ENCODE results near the gene KRTAP5-7.

DNA sequence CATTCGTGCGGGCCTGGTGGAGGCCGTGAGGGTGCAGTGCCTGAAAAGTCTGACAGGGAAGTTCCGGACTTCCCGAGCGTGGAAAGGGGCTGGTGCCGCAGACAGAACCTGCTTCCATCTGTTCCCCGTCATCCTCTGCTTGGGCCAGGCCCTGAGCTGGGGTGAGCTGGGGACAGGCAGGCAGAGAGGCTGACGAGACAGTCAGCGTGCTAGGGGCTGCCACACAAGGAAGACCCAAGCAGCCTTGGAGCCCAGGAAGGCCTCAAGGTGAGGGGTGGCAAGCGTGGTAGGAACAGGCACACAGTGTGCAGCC, 48.6 kb upstream of the KRTAP5-7 start:
- TF ChIP-seq, protein P1, sequence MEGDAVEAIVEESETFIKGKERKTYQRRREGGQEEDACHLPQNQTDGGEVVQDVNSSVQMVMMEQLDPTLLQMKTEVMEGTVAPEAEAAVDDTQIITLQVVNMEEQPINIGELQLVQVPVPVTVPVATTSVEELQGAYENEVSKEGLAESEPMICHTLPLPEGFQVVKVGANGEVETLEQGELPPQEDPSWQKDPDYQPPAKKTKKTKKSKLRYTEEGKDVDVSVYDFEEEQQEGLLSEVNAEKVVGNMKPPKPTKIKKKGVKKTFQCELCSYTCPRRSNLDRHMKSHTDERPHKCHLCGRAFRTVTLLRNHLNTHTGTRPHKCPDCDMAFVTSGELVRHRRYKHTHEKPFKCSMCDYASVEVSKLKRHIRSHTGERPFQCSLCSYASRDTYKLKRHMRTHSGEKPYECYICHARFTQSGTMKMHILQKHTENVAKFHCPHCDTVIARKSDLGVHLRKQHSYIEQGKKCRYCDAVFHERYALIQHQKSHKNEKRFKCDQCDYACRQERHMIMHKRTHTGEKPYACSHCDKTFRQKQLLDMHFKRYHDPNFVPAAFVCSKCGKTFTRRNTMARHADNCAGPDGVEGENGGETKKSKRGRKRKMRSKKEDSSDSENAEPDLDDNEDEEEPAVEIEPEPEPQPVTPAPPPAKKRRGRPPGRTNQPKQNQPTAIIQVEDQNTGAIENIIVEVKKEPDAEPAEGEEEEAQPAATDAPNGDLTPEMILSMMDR (IDR thresholded peaks at IDR 0.05), result no peak
- TF ChIP-seq POLR2A (IDR thresholded peaks at IDR 0.05), result no peak

Data from heart left ventricle (tissue), 13 donors.